HTR-8/SVneo (cell line): ENCODE results near the gene MARCHF6.
"Not testable (repeated sequence)": the region's sequence is repeated elsewhere in the genome, so short reads cannot be mapped to it uniquely, and the experiment has no call there.

Experiments used
- DNase-seq: peaks from one replicate; pipeline ENCODE4 v3.0.0; 2011; ENCODE audit warnings: low spot score, mixed read lengths; ENCODE audit not compliant: insufficient read length
- FAIRE-seq: peaks from 2 replicates; lab custom pipeline; 2011; peaks lifted over from hg19 to GRCh38; lab: Jason Lieb, UNC

The MARCHF6 gene

DNA sequence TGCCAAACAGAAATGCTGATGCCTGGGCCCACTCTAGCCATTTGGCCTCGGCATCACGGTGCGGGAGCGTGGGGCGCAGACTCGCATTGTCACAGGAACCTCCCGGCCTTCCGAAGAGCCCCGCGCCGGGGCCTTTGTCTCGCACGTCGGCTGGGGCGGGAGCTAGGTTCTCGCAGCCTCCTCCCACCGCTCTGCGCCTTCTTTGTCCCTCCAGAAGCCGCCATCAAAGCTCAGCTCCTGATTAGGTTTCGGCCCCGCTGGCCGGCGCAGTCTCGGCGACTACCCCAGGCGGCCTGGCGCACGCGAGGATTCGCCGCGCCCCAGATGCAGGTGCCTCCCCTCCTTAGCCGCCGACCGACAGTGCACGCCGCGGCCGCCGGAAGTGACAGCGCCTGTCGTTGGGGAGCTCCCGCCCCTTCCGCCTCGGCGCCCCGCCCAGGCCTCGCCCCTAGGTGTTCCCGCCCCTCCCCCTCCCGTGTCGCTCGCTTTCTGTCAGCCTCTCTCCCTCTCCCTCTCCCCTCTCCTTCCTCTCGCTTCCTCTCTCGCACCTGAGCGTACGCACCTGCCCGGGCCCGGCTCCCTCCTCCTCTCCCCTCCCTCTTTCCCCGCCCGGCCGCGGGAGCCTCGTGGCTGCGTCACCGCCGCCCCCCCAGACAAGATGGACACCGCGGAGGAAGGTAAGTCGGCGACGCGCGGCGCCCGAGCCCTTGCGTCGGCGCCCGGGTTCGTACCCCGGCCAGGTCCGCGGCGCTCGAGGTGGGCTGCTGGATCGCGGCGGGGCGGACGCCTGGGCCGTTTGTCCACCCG lies at the start of gene MARCHF6:
Gene MARCHF6, plus strand, starts transcription at position 455 of the 807 bp plus-strand sequence. Its CDS starts 204 bp downstream, at position 659.
- FAIRE-seq (peak; percentile 97), DNase-seq (peak; percentile 95)

DNA sequence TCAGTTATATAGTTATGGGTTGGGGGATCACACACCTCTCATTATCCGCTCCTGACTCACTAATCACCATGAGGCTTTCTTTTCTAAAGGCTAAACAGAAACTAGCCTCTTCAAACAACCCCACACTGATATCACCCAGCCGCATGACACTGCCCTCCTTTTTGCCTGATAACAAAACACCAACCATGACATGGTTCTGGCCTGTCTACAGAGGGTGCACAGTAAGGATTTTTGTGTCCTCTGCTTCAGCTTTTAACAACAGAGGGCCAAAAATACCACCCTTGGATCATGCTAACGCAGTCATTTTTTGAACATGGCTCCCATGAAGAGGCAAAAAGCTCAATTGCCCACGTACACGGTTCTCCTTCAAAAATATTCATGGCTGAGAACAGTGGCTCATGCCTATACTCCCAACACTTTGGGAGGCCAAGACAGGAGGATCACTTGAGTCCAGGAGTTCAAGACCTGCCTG lies 49.8 kb upstream of the MARCHF6 start:
- no peak for FAIRE-seq

GRCh38 chr5:10304932-10305331 lies 48.6 kb upstream of the MARCHF6 start:
- DNase-seq: no peak
- FAIRE-seq: no peak

More for the DNA sequence above, 49.8 kb upstream of the MARCHF6 start:
- DNase-seq: no peak

GRCh38 chr5:10306114-10306513 lies 47.4 kb upstream of the MARCHF6 start:
- FAIRE-seq (no peak), DNase-seq (no peak)

- no peak for DNase-seq
- FAIRE-seq: peak; percentile 9
These were observed 46.7 kb upstream of the MARCHF6 start for GRCh38 chr5:10306806-10307205.

DNA sequence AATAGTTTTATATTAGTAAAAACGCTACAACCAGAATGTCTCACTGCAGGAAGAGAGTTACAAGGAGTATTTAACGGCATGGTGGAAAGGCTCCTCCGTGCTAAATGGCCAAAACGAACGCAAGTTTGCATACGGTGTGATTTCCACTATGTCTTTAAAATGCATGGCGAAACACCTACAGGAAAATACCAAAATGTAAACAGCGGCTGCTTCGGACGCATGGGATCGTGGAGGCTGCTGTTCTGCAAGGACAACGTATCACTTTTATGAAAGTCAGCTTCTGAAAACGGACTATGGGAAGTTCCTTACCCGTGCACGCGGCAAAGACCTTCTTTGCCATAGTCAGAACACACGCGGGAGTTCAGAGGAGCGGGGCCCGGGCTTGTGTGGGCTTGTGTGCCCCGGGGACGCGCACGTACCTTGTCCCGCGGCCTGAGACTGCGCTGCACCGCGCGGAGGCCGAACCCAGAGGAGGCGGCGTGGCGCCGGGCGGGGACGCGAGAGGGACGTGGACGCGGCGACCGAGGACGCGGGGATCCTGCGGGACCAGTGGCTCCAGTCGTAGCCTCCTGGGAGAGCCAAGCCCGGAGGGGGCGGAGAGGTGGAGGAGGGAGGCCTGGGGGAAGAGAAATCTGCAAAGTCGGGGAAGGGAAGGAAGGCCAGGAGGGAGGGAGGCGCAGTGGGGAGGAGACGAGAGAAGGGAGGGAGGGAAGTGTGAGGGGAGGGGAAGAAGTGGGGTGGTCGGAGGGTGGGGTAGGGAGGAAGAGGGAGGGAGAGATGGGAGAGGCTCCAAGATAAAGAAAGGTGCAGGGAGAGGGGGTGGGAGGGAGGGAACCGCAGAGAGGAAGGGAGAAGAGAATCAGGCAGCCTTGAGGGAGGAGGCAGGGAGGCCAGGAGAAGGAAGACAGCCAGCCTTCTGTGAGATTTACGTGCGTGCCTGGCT lies 46.0 kb upstream of the MARCHF6 start, which contains the start of gene CMBL:
Gene CMBL, minus strand, starts transcription at position 697 of the 943 bp plus-strand sequence. CDS start 17,140 bp downstream, outside the sequence.
- FAIRE-seq (peak; percentile 42), DNase-seq (peak; percentile 49)

- FAIRE-seq: no peak
- DNase-seq: no peak
These were observed 44.7 kb upstream of the MARCHF6 start for GRCh38 chr5:10308844-10309243.

DNA sequence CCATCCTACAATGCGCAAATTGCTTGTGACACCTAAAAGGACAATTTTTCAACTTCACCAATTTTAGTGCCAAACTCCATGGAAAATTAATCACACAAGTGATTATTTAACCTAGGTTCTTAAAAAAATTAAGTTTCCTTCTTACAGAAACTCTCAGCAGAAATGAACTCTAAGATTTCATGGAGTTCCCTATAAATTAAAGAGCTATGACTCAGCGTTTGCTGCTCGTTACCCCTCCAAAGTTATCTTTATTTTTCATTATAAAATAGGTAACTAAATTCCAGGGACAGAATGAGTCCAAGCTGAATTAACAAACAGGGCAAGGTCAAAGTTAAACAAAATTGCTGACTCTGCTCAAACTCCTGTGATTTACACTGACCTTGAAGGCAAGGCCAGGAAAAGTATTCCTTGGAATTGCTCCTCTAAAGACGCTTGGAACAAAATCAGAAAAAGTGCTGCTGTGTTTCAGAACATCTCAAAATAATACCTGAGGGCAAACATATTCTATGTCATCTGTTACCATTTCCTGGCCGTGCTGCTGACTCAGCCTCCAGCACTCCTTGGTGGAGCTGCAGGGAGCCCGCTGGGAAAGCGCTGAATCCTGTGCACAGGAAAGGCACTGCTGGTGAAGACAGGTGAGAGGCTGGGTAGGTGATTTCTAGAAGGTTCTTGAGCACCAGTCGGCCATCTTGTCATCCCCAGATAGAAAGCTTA lies 43.3 kb upstream of the MARCHF6 start:
- peak; percentile 4 for FAIRE-seq
- peak; percentile 91 for DNase-seq

GRCh38 chr5:10310835-10311570 lies 42.5 kb upstream of the MARCHF6 start:
- DNase-seq, FAIRE-seq: not testable (repeated sequence)

DNA sequence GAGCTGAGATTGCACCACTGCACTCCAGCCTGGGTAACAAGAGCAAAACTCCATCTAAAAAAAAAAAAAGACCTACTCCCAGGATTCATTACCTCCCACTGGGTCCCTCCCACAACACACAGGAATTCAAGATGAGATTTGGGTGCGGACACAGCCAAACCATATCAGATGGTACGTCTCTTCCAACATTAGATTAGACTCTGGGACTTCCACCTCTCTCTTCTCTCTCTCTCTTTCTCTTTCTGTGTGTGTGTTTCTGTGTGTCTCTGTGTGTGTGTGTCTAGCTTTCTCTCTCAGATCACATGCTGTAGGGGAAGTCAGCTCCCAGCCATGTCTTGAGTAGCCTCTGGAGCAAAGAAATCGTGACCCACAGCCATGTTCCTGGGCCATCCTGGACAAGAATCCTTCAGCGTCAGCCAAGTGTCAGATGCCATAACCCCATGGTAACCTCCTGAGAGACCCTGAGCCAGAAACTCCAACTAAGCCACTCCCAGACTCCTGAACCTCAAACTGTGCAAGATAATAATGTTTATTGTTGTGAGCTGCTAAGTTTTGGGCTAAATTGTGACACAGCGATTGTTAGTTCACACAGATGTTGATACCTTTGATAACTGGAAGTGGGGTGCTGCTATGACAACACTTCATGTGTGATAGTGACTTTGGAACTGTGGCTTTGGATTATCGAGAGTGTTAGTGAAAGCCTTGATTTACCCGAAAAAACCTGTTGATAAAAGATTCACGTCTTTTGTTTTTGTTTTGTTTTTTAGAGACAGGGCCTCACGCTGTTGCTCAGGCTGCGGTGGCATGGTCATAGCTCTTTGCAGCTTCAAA lies 41.7 kb upstream of the MARCHF6 start:
- FAIRE-seq (no peak), DNase-seq (no peak)

- FAIRE-seq (no peak), DNase-seq (no peak)
These were observed 38.3 kb upstream of the MARCHF6 start for GRCh38 chr5:10315201-10315600.

GRCh38 chr5:10315824-10316509 lies 37.5 kb upstream of the MARCHF6 start:
- FAIRE-seq: no peak

GRCh38 chr5:10317825-10318682 lies 35.4 kb upstream of the MARCHF6 start:
- DNase-seq (no peak), FAIRE-seq (no peak)

More at GRCh38 chr5:10315824-10316509, 37.5 kb upstream of the MARCHF6 start:
- DNase-seq: no peak

- DNase-seq (no peak), FAIRE-seq (no peak)
These were observed 34.2 kb upstream of the MARCHF6 start for GRCh38 chr5:10319202-10319851.

GRCh38 chr5:10320793-10321192 lies 32.7 kb upstream of the MARCHF6 start:
- DNase-seq (no peak), FAIRE-seq (no peak)

- DNase-seq (no peak), FAIRE-seq (no peak)
These were observed 31.6 kb upstream of the MARCHF6 start for GRCh38 chr5:10321882-10322281.
